Measurements from ENCODE around the gene SPATC1L. TPM values are rescaled to one million over a fixed set of nuclear protein-coding genes. Genes with fewer than 3 reads are reported as not detected.

SPATC1L gene
- total RNA-seq, 2 experiments from 2014 or later: 4.7 to 8.3 TPM

DNA sequence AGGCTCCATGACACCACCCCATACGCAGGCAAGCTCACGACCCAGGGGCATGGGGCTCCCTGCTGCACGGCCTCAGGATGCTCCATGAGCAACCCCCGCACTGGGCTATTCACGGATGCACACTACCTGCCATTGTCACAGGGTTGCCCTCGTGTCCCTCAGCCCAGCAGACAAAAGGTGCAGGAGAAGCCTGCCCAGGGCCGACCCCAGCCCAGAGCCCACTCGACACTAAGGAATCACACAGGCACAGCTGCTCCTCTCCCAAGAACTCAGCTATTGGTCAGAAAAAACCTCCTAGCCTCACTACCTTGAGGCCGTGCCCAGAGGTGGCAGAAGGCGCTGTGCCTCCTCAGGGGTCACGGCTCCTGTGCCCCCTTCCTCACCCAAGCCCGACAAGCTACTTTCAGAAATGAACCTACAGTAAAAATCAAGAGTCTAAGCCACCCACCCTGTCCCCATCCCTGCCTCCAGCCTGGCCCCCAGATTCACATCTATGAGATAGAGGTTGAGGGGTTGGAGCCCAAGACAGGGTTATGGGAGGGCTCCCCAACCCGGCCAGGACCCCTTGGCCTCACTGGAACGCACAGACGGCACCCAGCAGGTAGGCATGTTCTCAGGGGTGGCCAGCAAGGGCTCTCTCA lies 6.4 kb upstream of the SPATC1L start:
- H3K36me3 ChIP-seq (ENCODE audit: insufficient read depth, low read length): peaks cover 32% of the 10 kb centered on the region
- no peak overlapping the region for H3K4me3 ChIP-seq (ENCODE audit: low read depth, low read length, poor library complexity, severe bottlenecking)
- TF ChIP-seq EZH2phosphoT487 (IDR thresholded peaks at IDR 0.05; ENCODE audit: borderline replicate concordance, low read depth, low read length): no peak
- TF ChIP-seq, protein P1, sequence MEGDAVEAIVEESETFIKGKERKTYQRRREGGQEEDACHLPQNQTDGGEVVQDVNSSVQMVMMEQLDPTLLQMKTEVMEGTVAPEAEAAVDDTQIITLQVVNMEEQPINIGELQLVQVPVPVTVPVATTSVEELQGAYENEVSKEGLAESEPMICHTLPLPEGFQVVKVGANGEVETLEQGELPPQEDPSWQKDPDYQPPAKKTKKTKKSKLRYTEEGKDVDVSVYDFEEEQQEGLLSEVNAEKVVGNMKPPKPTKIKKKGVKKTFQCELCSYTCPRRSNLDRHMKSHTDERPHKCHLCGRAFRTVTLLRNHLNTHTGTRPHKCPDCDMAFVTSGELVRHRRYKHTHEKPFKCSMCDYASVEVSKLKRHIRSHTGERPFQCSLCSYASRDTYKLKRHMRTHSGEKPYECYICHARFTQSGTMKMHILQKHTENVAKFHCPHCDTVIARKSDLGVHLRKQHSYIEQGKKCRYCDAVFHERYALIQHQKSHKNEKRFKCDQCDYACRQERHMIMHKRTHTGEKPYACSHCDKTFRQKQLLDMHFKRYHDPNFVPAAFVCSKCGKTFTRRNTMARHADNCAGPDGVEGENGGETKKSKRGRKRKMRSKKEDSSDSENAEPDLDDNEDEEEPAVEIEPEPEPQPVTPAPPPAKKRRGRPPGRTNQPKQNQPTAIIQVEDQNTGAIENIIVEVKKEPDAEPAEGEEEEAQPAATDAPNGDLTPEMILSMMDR (conservative IDR thresholded peaks at IDR 0.05; ENCODE audit: low read length): no peak
- H3K4me1 ChIP-seq (ENCODE audit: insufficient read depth, low read length, poor library complexity, severe bottlenecking): peaks cover under 1% of the 10 kb centered on the region
- TSS peak; percentile 51 for BruUV-seq (replicated peaks)
- H3K9me3 ChIP-seq (ENCODE audit: low read length): no peaks in the 10 kb centered on the region
- H2AFZ ChIP-seq (ENCODE audit: low read length): no peak overlapping the region
- no peaks in the 10 kb centered on the region for H4K20me1 ChIP-seq (ENCODE audit: insufficient read depth, low read length)
- no peak for DNase-seq (ENCODE audit: low spot score)
- no peaks in the 10 kb centered on the region for H3K79me2 ChIP-seq (ENCODE audit: insufficient read depth, low read depth, low read length)
- ChIA-PET POLR2A (no interaction called here), CTCF (ENCODE audit: unreplicated experiment) (interaction anchor here (0.6 kb wide), 1 partner anchor 881 kb away, joined by 3 read pairs; no protein-coding TSS in a partner anchor)
- H3K9me2 ChIP-seq (ENCODE audit: insufficient read depth, low read length): no peaks in the 10 kb centered on the region
- H3K27ac ChIP-seq (ENCODE audit: low read depth, low read length, poor library complexity, severe bottlenecking): no peak overlapping the region
- no peak overlapping the region for H3K4me2 ChIP-seq (ENCODE audit: low read length)
- intact Hi-C loops (cut with micrococcal nuclease; ENCODE audit: unreplicated experiment): no loop called here

DNA sequence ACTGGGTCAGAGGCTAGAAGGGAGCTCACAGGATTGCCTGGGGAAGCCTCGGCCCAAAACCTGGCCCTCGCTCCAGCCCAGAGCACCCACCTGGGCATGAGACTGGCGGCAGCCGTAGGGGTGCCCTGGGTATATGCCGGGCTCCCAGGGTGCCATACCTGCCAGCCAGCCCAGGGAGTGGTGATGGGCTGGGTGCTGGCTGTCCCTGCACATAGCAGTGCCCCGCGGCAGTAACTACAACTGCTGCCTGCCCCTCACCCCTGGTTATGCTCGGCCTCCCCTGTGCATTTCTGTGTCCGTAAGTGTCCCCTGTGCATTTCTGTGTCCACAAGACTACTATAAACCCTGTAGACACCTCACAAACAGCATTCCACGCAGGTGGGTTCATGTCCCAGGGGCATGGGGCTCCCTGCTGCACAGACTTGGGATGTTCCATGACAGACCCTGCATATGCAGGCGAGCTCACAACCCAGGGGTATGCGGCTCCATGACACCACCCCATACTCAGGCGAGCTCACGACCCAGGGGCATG lies 5.8 kb upstream of the SPATC1L start:
- H3K36me3 ChIP-seq (ENCODE audit: insufficient read depth, low read length): peaks cover 28% of the 10 kb centered on the region
- no peak overlapping the region for H3K4me2 ChIP-seq (ENCODE audit: low read length)
- no peaks in the 10 kb centered on the region for H3K9me3 ChIP-seq (ENCODE audit: low read length)
- no peak overlapping the region for H3K27ac ChIP-seq (ENCODE audit: low read depth, low read length, poor library complexity, severe bottlenecking)
- ChIA-PET POLR2A (no interaction called here), CTCF (ENCODE audit: unreplicated experiment) (interaction anchor here (0.6 kb wide), 1 partner anchor 881 kb away, joined by 3 read pairs; no protein-coding TSS in a partner anchor)
- no TSS peak for BruUV-seq (replicated peaks)
- H4K20me1 ChIP-seq (ENCODE audit: insufficient read depth, low read length): no peaks in the 10 kb centered on the region
- TF ChIP-seq, protein P1 (conservative IDR thresholded peaks at IDR 0.05; ENCODE audit: low read length): no peak
- no peak for TF ChIP-seq EZH2phosphoT487 (IDR thresholded peaks at IDR 0.05; ENCODE audit: borderline replicate concordance, low read depth, low read length)
- DNase-seq (ENCODE audit: low spot score): no peak
- H3K79me2 ChIP-seq (ENCODE audit: insufficient read depth, low read depth, low read length): no peaks in the 10 kb centered on the region
- H3K9me2 ChIP-seq (ENCODE audit: insufficient read depth, low read length): no peaks in the 10 kb centered on the region
- peaks cover 6% of the 10 kb centered on the region for H3K4me1 ChIP-seq (ENCODE audit: insufficient read depth, low read length, poor library complexity, severe bottlenecking)
- no peak overlapping the region for H3K4me3 ChIP-seq (ENCODE audit: low read depth, low read length, poor library complexity, severe bottlenecking)
- intact Hi-C loops (cut with micrococcal nuclease; ENCODE audit: unreplicated experiment): no loop called here
- H2AFZ ChIP-seq (ENCODE audit: low read length): no peak overlapping the region

All from OCI-LY7 (cell line).